NOMO-1 treated with dmso at 0.1 percent for 144 hours (cell line): ENCODE results near the gene AK8.

Source experiments
- DNase-seq: peaks from one replicate; lab custom pipeline; 2025; ENCODE audit not compliant: unreplicated experiment; lab: John Stamatoyannopoulos, UW

Gene AK8

GRCh38 chr9:132888151-132888550 is 10.1 kb upstream of the AK8 start:
- DNase-seq: no peak

GRCh38 chr9:132887181-132888120 is 9.4 kb upstream of the AK8 start:
- DNase-seq: no peak

- DNase-seq: no peak
Observed at GRCh38 chr9:132886334-132886725, 8.2 kb upstream of the AK8 start.

- no peak for DNase-seq
Observed at GRCh38 chr9:132885720-132886333, 7.7 kb upstream of the AK8 start.

- DNase-seq: no peak
Observed at GRCh38 chr9:132883349-132884294, 5.5 kb upstream of the AK8 start.

- DNase-seq: no peak
Observed at GRCh38 chr9:132882616-132883015, 4.5 kb upstream of the AK8 start.

- DNase-seq: no peak
Observed at GRCh38 chr9:132881826-132882225, 3.7 kb upstream of the AK8 start.

GRCh38 chr9:132880324-132880661 is 2.2 kb upstream of the AK8 start:
- DNase-seq: no peak

- peak; percentile 6 for DNase-seq
Observed at GRCh38 chr9:132879457-132880323, 1.6 kb upstream of the AK8 start.

- DNase-seq: no peak
Observed at GRCh38 chr9:132878695-132879456, 792 bp upstream of the AK8 start, which contains the start of gene SPACA9. TSS of gene SPACA9 (plus strand) at chr9:132878898. CDS start at chr9:132883948, 5,050 bp downstream.

- DNase-seq: no peak
Observed at GRCh38 chr9:132877458-132877823, 643 bp downstream of the AK8 start.

GRCh38 chr9:132876849-132877248 is 1.2 kb downstream of the AK8 start:
- DNase-seq: no peak

GRCh38 chr9:132875159-132875558 is 2.9 kb downstream of the AK8 start:
- DNase-seq: no peak

- no peak for DNase-seq
Observed at GRCh38 chr9:132873403-132873802, 4.7 kb downstream of the AK8 start.

- no peak for DNase-seq
Observed at GRCh38 chr9:132869266-132869665, 8.8 kb downstream of the AK8 start.

GRCh38 chr9:132866898-132867297 is 11.2 kb downstream of the AK8 start:
- DNase-seq: no peak

- no peak for DNase-seq
Observed at GRCh38 chr9:132864691-132865090, 13.4 kb downstream of the AK8 start.

GRCh38 chr9:132864277-132864676 is 13.8 kb downstream of the AK8 start:
- no peak for DNase-seq

- DNase-seq: no peak
Observed at GRCh38 chr9:132863096-132863495, 15.0 kb downstream of the AK8 start.

- DNase-seq: no peak
Observed at GRCh38 chr9:132862533-132862932, 15.6 kb downstream of the AK8 start.
